ENCODE measurements around the gene KLKB1.

KLKB1 gene

DNA sequence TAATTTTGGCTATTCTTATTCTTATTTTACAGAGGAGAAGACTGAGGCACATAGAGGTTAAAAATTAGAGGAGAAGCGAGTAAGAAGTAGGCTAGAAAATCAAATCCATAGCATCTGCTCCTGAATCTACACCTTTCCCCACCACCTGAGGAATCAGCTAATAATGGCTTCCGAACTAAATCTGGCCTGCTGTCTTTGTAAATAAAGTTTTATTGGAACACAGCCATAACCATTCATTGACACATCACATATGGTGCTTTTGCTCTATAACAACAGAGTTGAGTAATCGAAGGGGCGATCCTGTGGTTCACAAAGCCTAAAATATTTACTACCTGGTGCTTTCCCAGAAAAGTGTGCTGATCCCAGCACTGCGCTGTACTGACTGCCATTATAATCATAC is 76.9 kb downstream of the KLKB1 start:
- H3K36me3 ChIP-seq (ENCODE audit: control insufficient read depth in 1 of 2, insufficient read depth in 2 of 2, low read length in 2 of 2): no peaks in the 10 kb centered on the region
- peaks cover 0 to 3% of the 10 kb centered on the region in 2 experiments for H3K4me1 ChIP-seq (ENCODE audit: control insufficient read depth in 1 of 2, insufficient read depth in 2 of 2, low read length in 2 of 2)
- H2BK120ac ChIP-seq (ENCODE audit: insufficient read depth, low read length, poor library complexity): no peak overlapping the region
- no peaks in the 10 kb centered on the region for H3K9me3 ChIP-seq (ENCODE audit: insufficient read depth, low read depth, low read length)
- H3K4me3 ChIP-seq (ENCODE audit: low read depth, low read length): no peak overlapping the region
- no peak overlapping the region for H2BK5ac ChIP-seq (ENCODE audit: low read depth, low read length, poor library complexity)
- H2AFZ ChIP-seq (ENCODE audit: insufficient read depth, low read length, poor library complexity): no peak overlapping the region
- DNase-seq: no peak
- no peak overlapping the region for H3K14ac ChIP-seq (ENCODE audit: low read length)
- H3K18ac ChIP-seq (ENCODE audit: low read length): no peak overlapping the region
- H3K79me2 ChIP-seq (ENCODE audit: control insufficient read depth, insufficient read depth, low read length, poor library complexity): no peaks in the 10 kb centered on the region
- no CpG with 5 or more reads among the region's 5 CpGs for WGBS (ENCODE audit: extremely low coverage, insufficient coverage, insufficient read length)
- no peak overlapping the region for H4K12ac ChIP-seq (ENCODE audit: low read depth, low read length)
- H4K91ac ChIP-seq (ENCODE audit: low read depth, low read length): no peak overlapping the region
- H3K27me3 ChIP-seq (ENCODE audit: insufficient read depth, low read length): no peaks in the 10 kb centered on the region
- H3K23ac ChIP-seq (ENCODE audit: low read length): no peak overlapping the region
- no peaks in the 10 kb centered on the region for H3K79me1 ChIP-seq (ENCODE audit: low read length)
- H2BK12ac ChIP-seq (ENCODE audit: low read length): no peak overlapping the region
- H3K9ac ChIP-seq (ENCODE audit: low read length): no peak overlapping the region
- no peak overlapping the region for H2AK5ac ChIP-seq (ENCODE audit: low read length)
- no peak overlapping the region for H4K8ac ChIP-seq (ENCODE audit: low read depth, low read length)
- no peak overlapping the region for H3K4me2 ChIP-seq (ENCODE audit: low read length)
- no peak overlapping the region for H3K4ac ChIP-seq (ENCODE audit: low read depth, low read length)
- no peak overlapping the region for H3K27ac ChIP-seq (ENCODE audit: low read depth, low read length)

DNA sequence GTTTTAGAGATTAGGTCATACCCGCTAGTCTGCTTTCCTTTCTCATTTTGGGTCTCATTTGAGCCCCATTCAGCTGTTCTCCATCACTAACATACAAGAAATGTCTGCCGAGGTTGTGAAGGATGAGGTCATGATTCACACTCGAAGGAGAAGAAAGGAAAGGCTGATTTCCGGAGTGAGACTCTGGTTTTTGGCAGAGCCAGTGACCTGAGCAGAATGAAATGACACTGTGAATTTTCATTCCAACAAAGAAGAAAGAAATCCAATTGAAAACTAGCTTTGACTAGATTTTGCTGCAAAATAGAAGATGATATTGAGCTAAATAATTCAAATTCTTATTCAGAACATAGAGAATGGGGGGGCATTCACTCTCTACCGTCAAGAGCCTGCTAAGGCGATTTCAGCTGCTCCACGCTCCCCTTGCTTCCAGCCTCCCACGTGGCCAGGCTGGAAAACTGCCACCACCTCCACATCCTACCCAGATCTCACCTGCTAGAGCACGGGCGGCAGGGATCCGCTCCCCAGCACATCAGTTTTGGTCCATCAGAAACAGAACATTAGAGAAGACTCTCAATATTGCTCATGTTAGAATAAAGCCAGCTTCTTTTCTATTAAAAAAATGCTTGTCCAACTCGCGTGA is 77.7 kb downstream of the KLKB1 start:
- DNase-seq: no peak
- Histone ChIP-seq H3K27me3 (ENCODE audit: insufficient read depth, low read length) (no peaks in the 10 kb centered on the region), H2BK120ac (ENCODE audit: insufficient read depth, low read length, poor library complexity) (no peak overlapping the region), H3K14ac (ENCODE audit: low read length) (no peak overlapping the region), H3K27ac (ENCODE audit: low read depth, low read length) (no peak overlapping the region), H3K36me3 (ENCODE audit: control insufficient read depth in 1 of 2, insufficient read depth in 2 of 2, low read length in 2 of 2) (no peaks in the 10 kb centered on the region), H2AK5ac (ENCODE audit: low read length) (no peak overlapping the region), H3K4me2 (ENCODE audit: low read length) (no peak overlapping the region), H3K9me3 (ENCODE audit: insufficient read depth, low read depth, low read length) (no peaks in the 10 kb centered on the region), H4K12ac (ENCODE audit: low read depth, low read length) (no peak overlapping the region), H2AFZ (ENCODE audit: insufficient read depth, low read length, poor library complexity) (no peak overlapping the region), H3K18ac (ENCODE audit: low read length) (no peak overlapping the region), H3K9ac (ENCODE audit: low read length) (no peak overlapping the region), H3K79me1 (ENCODE audit: low read length) (no peaks in the 10 kb centered on the region), H4K8ac (ENCODE audit: low read depth, low read length) (no peak overlapping the region), H2BK12ac (ENCODE audit: low read length) (no peak overlapping the region), H4K91ac (ENCODE audit: low read depth, low read length) (no peak overlapping the region), H3K4me3 (ENCODE audit: low read depth, low read length) (no peak overlapping the region), H3K23ac (ENCODE audit: low read length) (no peak overlapping the region), H3K4me1 (ENCODE audit: control insufficient read depth in 1 of 2, insufficient read depth in 2 of 2, low read length in 2 of 2) (peaks cover 0 to 3% of the 10 kb centered on the region in 2 experiments), H2BK5ac (ENCODE audit: low read depth, low read length, poor library complexity) (no peak overlapping the region), H3K79me2 (ENCODE audit: control insufficient read depth, insufficient read depth, low read length, poor library complexity) (no peaks in the 10 kb centered on the region), H3K4ac (ENCODE audit: low read depth, low read length) (no peak overlapping the region)
- no CpG with 5 or more reads among the region's 13 CpGs for WGBS (ENCODE audit: extremely low coverage, insufficient coverage, insufficient read length)

DNA sequence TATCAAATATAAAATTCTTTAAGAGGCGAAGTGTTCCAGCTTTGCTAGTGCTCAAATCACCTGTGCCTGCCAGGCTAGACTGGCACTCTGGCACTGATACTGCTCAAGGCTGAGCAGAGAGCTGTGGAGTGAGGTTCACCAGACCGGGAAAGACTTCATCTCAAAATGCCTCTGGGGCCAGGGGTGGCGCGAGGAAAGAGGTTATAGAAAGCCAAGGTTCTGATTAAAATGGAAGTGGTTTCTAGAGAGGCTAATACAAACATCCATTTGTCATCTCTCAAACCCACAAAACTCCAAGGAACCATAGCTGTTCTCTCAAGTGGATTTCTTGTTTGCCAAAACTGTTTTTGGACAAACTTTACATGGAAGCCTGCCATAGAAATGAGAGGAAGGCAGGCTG is 80.2 kb downstream of the KLKB1 start:
- H4K91ac ChIP-seq (ENCODE audit: low read depth, low read length): no peak overlapping the region
- H3K27me3 ChIP-seq (ENCODE audit: insufficient read depth, low read length): no peaks in the 10 kb centered on the region
- no CpG with 5 or more reads among the region's 4 CpGs for WGBS (ENCODE audit: extremely low coverage, insufficient coverage, insufficient read length)
- H3K18ac ChIP-seq (ENCODE audit: low read length): no peak overlapping the region
- no peaks in the 10 kb centered on the region for H3K79me2 ChIP-seq (ENCODE audit: control insufficient read depth, insufficient read depth, low read length, poor library complexity)
- no peak overlapping the region for H2AFZ ChIP-seq (ENCODE audit: insufficient read depth, low read length, poor library complexity)
- no peak overlapping the region for H2BK12ac ChIP-seq (ENCODE audit: low read length)
- peaks cover 0 to 3% of the 10 kb centered on the region in 2 experiments for H3K4me1 ChIP-seq (ENCODE audit: control insufficient read depth in 1 of 2, insufficient read depth in 2 of 2, low read length in 2 of 2)
- no peak overlapping the region for H3K4me3 ChIP-seq (ENCODE audit: low read depth, low read length)
- H3K27ac ChIP-seq (ENCODE audit: low read depth, low read length): no peak overlapping the region
- H3K36me3 ChIP-seq (ENCODE audit: control insufficient read depth in 1 of 2, insufficient read depth in 2 of 2, low read length in 2 of 2): no peaks in the 10 kb centered on the region
- DNase-seq: no peak
- H3K23ac ChIP-seq (ENCODE audit: low read length): no peak overlapping the region
- H2BK120ac ChIP-seq (ENCODE audit: insufficient read depth, low read length, poor library complexity): no peak overlapping the region
- H3K79me1 ChIP-seq (ENCODE audit: low read length): no peaks in the 10 kb centered on the region
- H3K4me2 ChIP-seq (ENCODE audit: low read length): no peak overlapping the region
- no peak overlapping the region for H2AK5ac ChIP-seq (ENCODE audit: low read length)
- no peak overlapping the region for H2BK5ac ChIP-seq (ENCODE audit: low read depth, low read length, poor library complexity)
- no peaks in the 10 kb centered on the region for H3K9me3 ChIP-seq (ENCODE audit: insufficient read depth, low read depth, low read length)
- no peak overlapping the region for H3K4ac ChIP-seq (ENCODE audit: low read depth, low read length)
- no peak overlapping the region for H3K9ac ChIP-seq (ENCODE audit: low read length)
- no peak overlapping the region for H4K12ac ChIP-seq (ENCODE audit: low read depth, low read length)
- H4K8ac ChIP-seq (ENCODE audit: low read depth, low read length): no peak overlapping the region
- H3K14ac ChIP-seq (ENCODE audit: low read length): no peak overlapping the region

DNA sequence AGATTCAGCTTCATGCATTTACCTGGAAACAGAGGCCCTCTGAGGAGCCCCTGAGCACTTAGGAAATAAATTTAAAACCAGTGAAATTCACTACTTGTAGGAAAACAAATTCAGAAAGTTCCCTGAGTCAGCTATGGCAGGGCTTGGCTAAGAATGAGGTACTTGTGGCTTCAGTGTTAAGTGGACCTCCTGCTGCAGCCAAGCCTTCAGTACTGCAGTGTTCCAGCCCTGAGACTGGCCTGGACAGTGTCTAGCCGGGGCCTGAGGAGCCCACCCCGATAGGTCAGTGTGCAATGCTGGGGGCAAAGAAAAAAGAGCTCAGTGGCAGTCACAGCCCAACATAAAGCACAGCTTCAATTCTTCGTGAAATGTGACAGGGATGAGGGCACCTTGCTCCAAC is 80.6 kb downstream of the KLKB1 start:
- no peak for DNase-seq
- no peak overlapping the region for H2BK12ac ChIP-seq (ENCODE audit: low read length)
- no CpG with 5 or more reads among the region's 3 CpGs for WGBS (ENCODE audit: extremely low coverage, insufficient coverage, insufficient read length)

More for the DNA sequence above, 80.6 kb downstream of the KLKB1 start:
- no peaks in the 10 kb centered on the region for H3K79me2 ChIP-seq (ENCODE audit: control insufficient read depth, insufficient read depth, low read length, poor library complexity)
- H2BK120ac ChIP-seq (ENCODE audit: insufficient read depth, low read length, poor library complexity): no peak overlapping the region
- no peak overlapping the region for H3K23ac ChIP-seq (ENCODE audit: low read length)
- H3K4me3 ChIP-seq (ENCODE audit: low read depth, low read length): no peak overlapping the region
- no peak overlapping the region for H3K27ac ChIP-seq (ENCODE audit: low read depth, low read length)
- H2AK5ac ChIP-seq (ENCODE audit: low read length): no peak overlapping the region
- H4K8ac ChIP-seq (ENCODE audit: low read depth, low read length): no peak overlapping the region
- no peak overlapping the region for H3K4me2 ChIP-seq (ENCODE audit: low read length)
- no peak overlapping the region for H2AFZ ChIP-seq (ENCODE audit: insufficient read depth, low read length, poor library complexity)
- H3K4me1 ChIP-seq (ENCODE audit: control insufficient read depth in 1 of 2, insufficient read depth in 2 of 2, low read length in 2 of 2): peaks cover 0 to 3% of the 10 kb centered on the region in 2 experiments
- no peak overlapping the region for H3K4ac ChIP-seq (ENCODE audit: low read depth, low read length)
- H4K91ac ChIP-seq (ENCODE audit: low read depth, low read length): no peak overlapping the region
- no peak overlapping the region for H3K9ac ChIP-seq (ENCODE audit: low read length)
- no peak overlapping the region for H4K12ac ChIP-seq (ENCODE audit: low read depth, low read length)
- no peaks in the 10 kb centered on the region for H3K9me3 ChIP-seq (ENCODE audit: insufficient read depth, low read depth, low read length)
- no peak overlapping the region for H2BK5ac ChIP-seq (ENCODE audit: low read depth, low read length, poor library complexity)
- H3K18ac ChIP-seq (ENCODE audit: low read length): no peak overlapping the region
- no peaks in the 10 kb centered on the region for H3K36me3 ChIP-seq (ENCODE audit: control insufficient read depth in 1 of 2, insufficient read depth in 2 of 2, low read length in 2 of 2)
- no peak overlapping the region for H3K14ac ChIP-seq (ENCODE audit: low read length)
- no peaks in the 10 kb centered on the region for H3K79me1 ChIP-seq (ENCODE audit: low read length)
- no peaks in the 10 kb centered on the region for H3K27me3 ChIP-seq (ENCODE audit: insufficient read depth, low read length)

All from trophoblast cell (in vitro differentiated cells and primary cell).